ENCODE results near the gene IL7R. TPM values are rescaled to one million over a fixed set of nuclear protein-coding genes. Genes with fewer than 3 reads are reported as not detected.

Gene IL7R
- total and polyA plus RNA-seq, 10 of the 15 experiments (the other 5 are each of a cell fraction or from before 2014, with no cell fraction given): 0.40 to 21.1 (median 0.85) TPM

DNA sequence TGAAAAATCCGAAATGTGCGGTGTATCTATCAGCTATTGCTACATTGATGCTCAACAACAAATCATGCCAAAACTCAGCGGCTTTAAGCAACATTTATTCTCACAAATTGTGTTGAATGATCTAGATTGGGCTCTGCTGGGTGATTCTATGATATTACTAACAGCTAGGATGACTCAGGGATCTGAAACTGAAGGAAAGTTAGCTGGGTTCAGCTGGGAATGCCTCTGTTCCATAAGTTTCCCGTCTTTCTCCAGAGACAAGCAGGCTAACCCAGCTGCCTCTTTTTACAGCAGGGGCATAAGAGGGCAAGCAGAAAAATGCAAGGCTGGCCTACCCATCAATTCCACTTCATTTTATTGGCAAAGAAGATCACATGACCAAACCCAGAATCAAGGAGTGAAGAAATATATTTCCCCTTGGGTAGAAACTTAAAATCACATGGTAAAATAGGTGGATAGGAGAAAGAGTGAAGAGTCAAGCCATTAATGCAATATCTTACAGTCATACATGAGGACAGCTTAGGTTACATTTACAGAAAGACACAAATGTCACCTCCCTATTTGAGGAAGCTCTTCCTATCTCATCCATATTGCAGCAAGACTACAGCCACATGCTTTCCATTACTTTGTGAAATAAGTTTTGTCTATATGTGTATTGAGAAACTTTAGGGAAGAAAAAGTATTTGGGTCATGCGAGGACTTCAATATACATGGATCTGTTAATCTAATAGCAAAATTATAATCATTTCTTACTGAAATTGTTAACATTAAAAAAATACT, 30.8 kb downstream of the IL7R start (continued):
- TF ChIP-seq, protein P1, sequence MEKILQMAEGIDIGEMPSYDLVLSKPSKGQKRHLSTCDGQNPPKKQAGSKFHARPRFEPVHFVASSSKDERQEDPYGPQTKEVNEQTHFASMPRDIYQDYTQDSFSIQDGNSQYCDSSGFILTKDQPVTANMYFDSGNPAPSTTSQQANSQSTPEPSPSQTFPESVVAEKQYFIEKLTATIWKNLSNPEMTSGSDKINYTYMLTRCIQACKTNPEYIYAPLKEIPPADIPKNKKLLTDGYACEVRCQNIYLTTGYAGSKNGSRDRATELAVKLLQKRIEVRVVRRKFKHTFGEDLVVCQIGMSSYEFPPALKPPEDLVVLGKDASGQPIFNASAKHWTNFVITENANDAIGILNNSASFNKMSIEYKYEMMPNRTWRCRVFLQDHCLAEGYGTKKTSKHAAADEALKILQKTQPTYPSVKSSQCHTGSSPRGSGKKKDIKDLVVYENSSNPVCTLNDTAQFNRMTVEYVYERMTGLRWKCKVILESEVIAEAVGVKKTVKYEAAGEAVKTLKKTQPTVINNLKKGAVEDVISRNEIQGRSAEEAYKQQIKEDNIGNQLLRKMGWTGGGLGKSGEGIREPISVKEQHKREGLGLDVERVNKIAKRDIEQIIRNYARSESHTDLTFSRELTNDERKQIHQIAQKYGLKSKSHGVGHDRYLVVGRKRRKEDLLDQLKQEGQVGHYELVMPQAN (conservative IDR thresholded peaks at IDR 0.05): no peak
- TF ChIP-seq SIN3A (IDR thresholded peaks at IDR 0.05; ENCODE audit: low read depth, low read length) (no peak), SUPT20H (IDR thresholded peaks at IDR 0.05; ENCODE audit: borderline replicate concordance, control insufficient read depth, low read depth, low read length) (no peak), CHD4 (IDR thresholded peaks at IDR 0.05) (no peak), CREM (IDR thresholded peaks at IDR 0.05; ENCODE audit: low read depth) (no peak), FOXK2 (IDR thresholded peaks at IDR 0.05) (no peak), HDGF (IDR thresholded peaks at IDR 0.05) (no peak)
- TF ChIP-seq, protein P2, sequence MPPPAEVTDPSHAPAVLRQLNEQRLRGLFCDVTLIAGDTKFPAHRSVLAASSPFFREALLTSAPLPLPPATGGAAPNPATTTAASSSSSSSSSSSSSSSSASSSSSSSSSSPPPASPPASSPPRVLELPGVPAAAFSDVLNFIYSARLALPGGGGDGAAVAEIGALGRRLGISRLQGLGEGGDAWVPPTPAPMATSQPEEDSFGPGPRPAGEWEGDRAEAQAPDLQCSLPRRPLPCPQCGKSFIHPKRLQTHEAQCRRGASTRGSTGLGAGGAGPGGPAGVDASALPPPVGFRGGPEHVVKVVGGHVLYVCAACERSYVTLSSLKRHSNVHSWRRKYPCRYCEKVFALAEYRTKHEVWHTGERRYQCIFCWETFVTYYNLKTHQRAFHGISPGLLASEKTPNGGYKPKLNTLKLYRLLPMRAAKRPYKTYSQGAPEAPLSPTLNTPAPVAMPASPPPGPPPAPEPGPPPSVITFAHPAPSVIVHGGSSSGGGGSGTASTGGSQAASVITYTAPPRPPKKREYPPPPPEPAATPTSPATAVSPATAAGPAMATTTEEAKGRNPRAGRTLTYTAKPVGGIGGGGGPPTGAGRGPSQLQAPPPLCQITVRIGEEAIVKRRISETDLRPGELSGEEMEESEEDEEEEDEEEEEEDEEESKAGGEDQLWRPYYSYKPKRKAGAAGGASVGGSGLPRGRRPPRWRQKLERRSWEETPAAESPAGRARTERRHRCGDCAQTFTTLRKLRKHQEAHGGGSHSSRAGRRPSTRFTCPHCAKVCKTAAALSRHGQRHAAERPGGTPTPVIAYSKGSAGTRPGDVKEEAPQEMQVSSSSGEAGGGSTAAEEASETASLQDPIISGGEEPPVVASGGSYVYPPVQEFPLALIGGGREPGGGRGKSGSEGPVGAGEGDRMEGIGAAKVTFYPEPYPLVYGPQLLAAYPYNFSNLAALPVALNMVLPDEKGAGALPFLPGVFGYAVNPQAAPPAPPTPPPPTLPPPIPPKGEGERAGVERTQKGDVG (CRISPR knock-in tag; IDR thresholded peaks at IDR 0.05): no peak

All from GM12878 (cell line).